Endodermal cell (in vitro differentiated cells): ENCODE data around the gene SRXN1. TPM values are rescaled to one million over a fixed set of nuclear protein-coding genes. Genes with fewer than 3 reads are reported as not detected.

Source experiments
- DNase-seq: peaks from one replicate; pipeline ENCODE4 v3.0.0-alpha.2; 2017
- H3K27ac ChIP-seq: 2 replicates; pipeline ENCODE4 v1.5.1; 2013; ENCODE audit warnings: mild to moderate bottlenecking, low read depth, low read length, moderate library complexity
- H3K27me3 ChIP-seq: 2 replicates; pipeline ENCODE4 v1.6.1; 2013; ENCODE audit warnings: mild to moderate bottlenecking, low read length, moderate library complexity; ENCODE audit not compliant: insufficient read depth, control insufficient read depth, poor library complexity, severe bottlenecking
- H3K36me3 ChIP-seq: 2 replicates; pipeline ENCODE4 v1.7.0; 2013; ENCODE audit warnings: mild to moderate bottlenecking, low read length, moderate library complexity; ENCODE audit not compliant: control insufficient read depth, insufficient read depth
- H3K4me1 ChIP-seq: one replicate; pipeline ENCODE4 v1.7.0; 2013; ENCODE audit warnings: low read length; ENCODE audit not compliant: control insufficient read depth, insufficient read depth
- H3K4me3 ChIP-seq: 2 replicates; pipeline ENCODE4 v1.5.1; 2013; ENCODE audit warnings: mild to moderate bottlenecking, low read length, moderate library complexity
- H3K9ac ChIP-seq: 2 replicates; pipeline ENCODE4 v1.6.1; 2013; ENCODE audit warnings: mild to moderate bottlenecking, low read length, moderate library complexity; ENCODE audit not compliant: poor library complexity, severe bottlenecking; ENCODE audit errors: extremely low read depth
- H3K9me3 ChIP-seq: 2 replicates; pipeline ENCODE4 v1.6.1; 2013; ENCODE audit warnings: mild to moderate bottlenecking, low read length, moderate library complexity; ENCODE audit not compliant: control insufficient read depth
- H3K27ac Mint-ChIP-seq: 2 replicates; pipeline ENCODE4 v1.8.0; 2020; ENCODE audit warnings: mixed read lengths
- H3K27me3 Mint-ChIP-seq: 2 replicates; pipeline ENCODE4 v1.8.0; 2021; ENCODE audit warnings: mild to moderate bottlenecking, mixed read lengths; ENCODE audit not compliant: insufficient read depth
- H3K36me3 Mint-ChIP-seq: 2 replicates; pipeline ENCODE4 v1.8.0; 2020; ENCODE audit warnings: low read depth, mixed read lengths
- H3K4me1 Mint-ChIP-seq: 2 replicates; pipeline ENCODE4 v1.8.0; 2020; ENCODE audit warnings: mixed read lengths
- H3K4me3 Mint-ChIP-seq: 2 replicates; pipeline ENCODE4 v1.8.0; 2020; ENCODE audit warnings: mild to moderate bottlenecking, moderate library complexity, mixed read lengths
- H3K9me3 Mint-ChIP-seq: 2 replicates; pipeline ENCODE4 v1.8.0; 2020; ENCODE audit warnings: mild to moderate bottlenecking, mixed read lengths
- WGBS, 2 experiments: methylation state at CpG; one replicate each; pipeline versions ENCODE4 v1.1.5 to v1.1.7; 2013; ENCODE audit warnings: missing lambda C conversion rate in 2 of 2, mixed read lengths in 1 of 2; ENCODE audit not compliant: insufficient coverage in 1 of 2, insufficient read length in 1 of 2; 5-methylcytosine and 5-hydroxymethylcytosine counted together
- total RNA-seq, 2 donors: library from RNA; stranded (reverse); fragmentation: NEBNext Ultra II Directional in 1 of 2; extraction: Animal tissue kit (Norgen Biotek cat#: 25700) in 1 of 2; gene quantifications; 2 replicates in 1 of 2; 3 replicates in 1 of 2; pipeline ENCODE4 v1.2.1, GENCODE V29; 2021
- TF ChIP-seq, protein P1 (sequence below): fragments of 200-600 bp; sonication (generic); conservative IDR thresholded peaks from 2 replicates; pipeline ENCODE4 v1.5.0; 2021; ENCODE audit warnings: antibody characterized with exemption, mild to moderate bottlenecking

SRXN1 gene
- total RNA-seq, 2 donors from 2014 or later: 9.7 to 19.3 TPM

DNA sequence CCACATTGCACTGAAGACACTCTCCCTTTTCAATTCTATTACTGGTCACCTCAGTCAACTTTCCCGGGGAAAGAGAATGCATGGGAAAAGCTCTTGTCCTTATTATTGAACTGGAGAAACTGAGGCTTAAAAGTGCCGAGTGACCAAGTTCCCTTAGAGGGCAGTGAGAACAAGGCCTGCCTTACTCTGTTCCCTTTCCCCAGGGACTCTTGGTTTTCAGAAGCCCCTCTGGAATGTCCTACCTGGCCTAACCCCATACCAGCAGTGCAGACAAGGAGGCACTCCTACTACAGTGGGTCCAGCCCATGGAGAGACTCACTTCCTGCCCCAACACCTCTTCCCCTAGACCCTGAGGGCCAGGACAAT lies 6.1 kb downstream of the SRXN1 start:
- peaks cover 25% of the 10 kb centered on the region for H3K36me3 ChIP-seq
- no peak overlapping the region for H3K27ac Mint-ChIP-seq
- H3K4me1 Mint-ChIP-seq: peaks cover 6% of the 10 kb centered on the region
- H3K36me3 Mint-ChIP-seq: peaks cover 29% of the 10 kb centered on the region
- peaks cover 7% of the 10 kb centered on the region for H3K9me3 ChIP-seq
- no peaks in the 10 kb centered on the region for H3K9me3 Mint-ChIP-seq
- H3K4me3 ChIP-seq: no peak overlapping the region
- H3K9ac ChIP-seq: no peak overlapping the region
- DNase-seq: no peak
- no peak overlapping the region for H3K27ac ChIP-seq
- H3K27me3 ChIP-seq: no peaks in the 10 kb centered on the region
- TF ChIP-seq, protein P1, sequence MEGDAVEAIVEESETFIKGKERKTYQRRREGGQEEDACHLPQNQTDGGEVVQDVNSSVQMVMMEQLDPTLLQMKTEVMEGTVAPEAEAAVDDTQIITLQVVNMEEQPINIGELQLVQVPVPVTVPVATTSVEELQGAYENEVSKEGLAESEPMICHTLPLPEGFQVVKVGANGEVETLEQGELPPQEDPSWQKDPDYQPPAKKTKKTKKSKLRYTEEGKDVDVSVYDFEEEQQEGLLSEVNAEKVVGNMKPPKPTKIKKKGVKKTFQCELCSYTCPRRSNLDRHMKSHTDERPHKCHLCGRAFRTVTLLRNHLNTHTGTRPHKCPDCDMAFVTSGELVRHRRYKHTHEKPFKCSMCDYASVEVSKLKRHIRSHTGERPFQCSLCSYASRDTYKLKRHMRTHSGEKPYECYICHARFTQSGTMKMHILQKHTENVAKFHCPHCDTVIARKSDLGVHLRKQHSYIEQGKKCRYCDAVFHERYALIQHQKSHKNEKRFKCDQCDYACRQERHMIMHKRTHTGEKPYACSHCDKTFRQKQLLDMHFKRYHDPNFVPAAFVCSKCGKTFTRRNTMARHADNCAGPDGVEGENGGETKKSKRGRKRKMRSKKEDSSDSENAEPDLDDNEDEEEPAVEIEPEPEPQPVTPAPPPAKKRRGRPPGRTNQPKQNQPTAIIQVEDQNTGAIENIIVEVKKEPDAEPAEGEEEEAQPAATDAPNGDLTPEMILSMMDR: no peak
- peaks cover 3% of the 10 kb centered on the region for H3K27me3 Mint-ChIP-seq
- no peak overlapping the region for H3K4me3 Mint-ChIP-seq
- WGBS, 2 experiments: 94% methylated on average over 2 of the region's 2 CpGs; no CpG with 5 or more reads in 1 of the 2 experiments
- H3K4me1 ChIP-seq: no peaks in the 10 kb centered on the region

DNA sequence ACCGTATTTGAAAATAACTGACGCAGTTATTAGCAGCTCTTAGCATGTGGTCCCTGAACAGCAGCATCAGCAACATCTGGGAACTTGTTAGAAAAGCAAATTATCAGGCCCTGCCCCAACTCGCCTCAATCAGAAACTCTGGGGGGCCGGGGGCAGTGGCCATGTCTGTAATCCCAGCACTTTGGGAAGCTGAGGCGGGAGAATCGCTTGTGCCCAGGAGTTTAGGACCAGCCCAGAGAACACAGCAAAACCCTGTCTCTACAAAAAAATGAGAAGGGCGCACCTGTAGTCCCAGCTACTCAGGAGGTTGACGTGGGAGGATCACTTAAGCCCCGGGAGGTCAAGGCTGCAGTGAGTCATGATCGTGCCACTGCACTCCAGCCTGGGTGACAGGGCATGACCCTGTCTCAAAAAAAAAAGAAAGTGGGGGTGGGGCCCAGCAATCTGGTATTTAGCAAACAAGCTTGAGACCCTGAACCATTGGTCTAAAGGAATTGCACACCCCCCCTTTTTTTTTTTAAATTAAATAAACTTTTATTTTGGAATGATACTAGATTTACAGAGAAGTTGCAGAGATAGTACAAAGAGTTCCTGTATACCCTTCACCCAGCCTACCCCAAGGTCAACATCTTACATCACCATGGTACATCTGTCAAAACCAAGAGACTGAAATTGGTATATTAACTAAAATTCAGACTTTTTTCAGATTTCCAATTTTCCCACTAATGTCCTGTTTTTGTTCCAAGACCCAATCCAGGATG lies 6.7 kb downstream of the SRXN1 start:
- Histone ChIP-seq H3K4me1 (no peaks in the 10 kb centered on the region), H3K27me3 (no peaks in the 10 kb centered on the region), H3K9me3 (peaks cover 7% of the 10 kb centered on the region), H3K9ac (no peak overlapping the region), H3K4me3 (no peak overlapping the region), H3K36me3 (peaks cover 25% of the 10 kb centered on the region), H3K27ac (no peak overlapping the region)
- Mint-ChIP-seq H3K4me3 (no peak overlapping the region), H3K27me3 (peaks cover 3% of the 10 kb centered on the region), H3K4me1 (peaks cover 3% of the 10 kb centered on the region), H3K27ac (no peak overlapping the region), H3K9me3 (peaks cover 2% of the 10 kb centered on the region), H3K36me3 (peaks cover 29% of the 10 kb centered on the region)
- no peak for DNase-seq
- 85 to 92% methylated on average over 8 to 10 of the region's 10 CpGs for WGBS, 2 experiments
- TF ChIP-seq, protein P1: no peak

DNA sequence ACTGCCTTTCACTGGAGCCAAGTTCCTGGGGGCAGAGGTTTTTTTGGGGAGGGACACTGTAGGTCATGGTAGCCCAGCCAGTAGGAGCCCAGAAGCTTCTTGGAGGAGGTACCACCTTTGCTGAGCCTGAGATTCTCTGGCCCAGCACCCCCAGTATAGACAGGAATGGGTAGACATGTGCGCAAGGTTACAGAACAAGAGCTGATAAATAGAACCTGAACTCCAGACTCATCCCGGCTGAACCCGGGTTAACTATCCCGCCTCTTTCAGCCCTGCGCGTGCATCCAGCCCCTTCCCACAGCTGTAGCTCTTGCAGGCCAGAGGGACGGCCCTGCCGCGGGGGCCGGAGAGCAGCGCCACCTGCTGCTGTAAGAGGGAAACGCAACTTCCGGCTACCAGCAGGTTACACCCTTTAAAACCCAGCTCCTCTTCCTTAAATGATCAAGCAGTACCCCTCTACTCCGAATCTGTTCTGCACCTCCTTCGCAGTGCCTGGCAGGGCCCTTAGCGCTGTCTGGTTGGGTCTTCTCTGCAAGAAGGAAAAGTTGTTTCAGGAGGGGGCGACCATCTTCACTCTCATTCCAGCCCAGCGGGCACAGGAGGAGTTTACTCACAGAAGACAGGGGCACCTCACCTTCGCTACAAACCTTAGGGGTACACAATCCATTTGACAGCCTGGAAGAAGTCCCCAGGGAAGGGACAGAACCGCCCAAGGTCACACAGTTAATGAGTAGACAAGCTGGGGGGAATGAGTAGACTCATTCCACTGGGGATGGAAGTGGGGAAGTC lies 7.5 kb downstream of the SRXN1 start:
- Mint-ChIP-seq H3K4me1 (peaks cover 3% of the 10 kb centered on the region), H3K4me3 (no peak overlapping the region), H3K36me3 (peaks cover 29% of the 10 kb centered on the region), H3K27ac (no peak overlapping the region), H3K9me3 (peaks cover 2% of the 10 kb centered on the region), H3K27me3 (peaks cover 3% of the 10 kb centered on the region)
- Histone ChIP-seq H3K9me3 (peaks cover 7% of the 10 kb centered on the region), H3K27me3 (no peaks in the 10 kb centered on the region), H3K4me3 (no peak overlapping the region), H3K27ac (no peak overlapping the region), H3K36me3 (peaks cover 25% of the 10 kb centered on the region), H3K4me1 (no peaks in the 10 kb centered on the region), H3K9ac (no peak overlapping the region)
- 20 to 30% methylated on average over 11 to 20 of the region's 20 CpGs for whole genome bisulfite sequencing, 2 experiments
- DNase-seq: peak; percentile 96
- TF ChIP-seq, protein P1: peak; percentile 98
